HepG2 (cell line): Measurements from ENCODE around the gene C10orf67. TPM values are rescaled to one million over a fixed set of nuclear protein-coding genes. Genes with fewer than 3 reads are reported as not detected.
A peak's percentile ranks its signal among the peaks of the same experiment; 100 is the strongest.
"Not testable (repeated sequence)": the region's sequence is repeated elsewhere in the genome, so short reads cannot be mapped to it uniquely, and the experiment has no call there.

ENCODE experiments used
- ATAC-seq: fragments of 200-7000 bp; cut with Tn5 transposase; 3 replicates; pipeline ENCODE4 v1.9.1; 2020; ENCODE audit warnings: mild to moderate bottlenecking, moderate library complexity
- BruUV-seq: library from RNA; stranded (reverse); fragments of 400-500 nt; replicated peaks from 2 replicates; lab custom pipeline; 2021; lab: Mats Ljungman, UMichigan
- CTCF ChIA-PET: fragments of 300-600 bp; formaldehyde crosslinking; extraction: SDS; loops from one replicate; lab custom pipeline; 2021; ENCODE audit warnings: low total read pairs, inconsistent platforms, low intra/inter-chr PET ratio; lab: Yijun Ruan, JAX
- POLR2A ChIA-PET: fragments of 350-600 bp; sonication (Branson Sonifier 250); formaldehyde crosslinking; loops from one replicate; lab custom pipeline; 2020; ENCODE audit warnings: antibody characterized with exemption, inconsistent platforms; lab: Yijun Ruan, JAX
- DNase-seq: peaks from one replicate; pipeline ENCODE4 v3.0.0-alpha.2; 2015; ENCODE audit warnings: low spot score
- FAIRE-seq: peaks from 3 replicates; lab custom pipeline; 2011; peaks lifted over from hg19 to GRCh38; lab: Jason Lieb, UNC
- H2AFZ ChIP-seq: one replicate; pipeline ENCODE4 v1.6.1; 2011; ENCODE audit warnings: low read length, inconsistent platforms
- H3K27ac ChIP-seq: fragments of 300-600 bp; 3 replicates; pipeline ENCODE4 v1.8.0; 2011; ENCODE audit warnings: mixed run types, mild to moderate bottlenecking, mixed read lengths, low read length, inconsistent platforms; ENCODE audit not compliant: insufficient read depth; ENCODE audit errors: extremely low read length
- H3K27me3 ChIP-seq, 2 experiments: fragments of 200-600 bp in 1 of 2; 2 replicates in 1 of 2; 3 replicates in 1 of 2; pipeline versions ENCODE4 v1.6.0 to v1.8.0; 2011; ENCODE audit warnings: low read length in 2 of 2, mild to moderate bottlenecking in 2 of 2, moderate library complexity in 2 of 2, inconsistent platforms in 1 of 2; ENCODE audit not compliant: insufficient read depth in 2 of 2, control insufficient read depth in 1 of 2
- H3K36me3 ChIP-seq, 2 experiments: fragments of 200-600 bp in 1 of 2; replicated peaks in 1 of 2; 2 replicates in 1 of 2; 3 replicates in 1 of 2; pipeline versions ENCODE4 v1.5.1 to v1.8.0; 2011; ENCODE audit warnings: low read length in 2 of 2, inconsistent platforms in 1 of 2; ENCODE audit not compliant: insufficient read depth in 2 of 2, control insufficient read depth in 1 of 2
- H3K4me1 ChIP-seq: 2 replicates; pipeline ENCODE4 v1.5.1; 2012; ENCODE audit warnings: low read length, inconsistent platforms; ENCODE audit not compliant: insufficient read depth
- H3K4me2 ChIP-seq: 2 replicates; pipeline ENCODE4 v1.6.0; 2011; ENCODE audit warnings: low read depth, low read length, inconsistent platforms
- H3K4me3 ChIP-seq, 3 experiments: fragments of 200-600 bp in 1 of 3; sonication (generic), shearing (Covaris generic) in 1 of 3; replicated peaks in 1 of 3; 2 replicates each; pipeline ENCODE4 v1.5.1; 2011 to 2016; ENCODE audit warnings: low read length in 3 of 3, inconsistent platforms in 2 of 3, low read depth in 2 of 3, mild to moderate bottlenecking in 2 of 3, control low read depth in 1 of 3, mixed read lengths in 1 of 3; ENCODE audit not compliant: insufficient read depth in 1 of 3
- H3K79me2 ChIP-seq: one replicate; pipeline ENCODE4 v1.6.1; 2011; ENCODE audit warnings: low read length, inconsistent platforms; ENCODE audit not compliant: insufficient read depth
- H3K9ac ChIP-seq: 2 replicates; pipeline ENCODE4 v1.6.0; 2011; ENCODE audit warnings: mild to moderate bottlenecking, low read depth, low read length, inconsistent platforms; ENCODE audit not compliant: insufficient read depth
- H3K9me3 ChIP-seq: 2 replicates; pipeline ENCODE4 v1.5.1; 2012; ENCODE audit warnings: mild to moderate bottlenecking, low read length
- H4K20me1 ChIP-seq: 2 replicates; pipeline ENCODE4 v1.6.0; 2011; ENCODE audit warnings: inconsistent platforms, mild to moderate bottlenecking, low read length, moderate library complexity; ENCODE audit not compliant: insufficient read depth
- CEBPB ChIP-seq: IDR thresholded peaks from 2 replicates; pipeline ENCODE4 v1.6.1; 2011; ENCODE audit warnings: low read depth, low read length, improper control_type of control experiment, borderline replicate concordance
- NR2C2 ChIP-seq: sonication (generic); formaldehyde crosslinking; IDR thresholded peaks from 2 replicates; pipeline ENCODE4 v1.4.0; 2020; ENCODE audit warnings: missing genetic modification reagents, mild to moderate bottlenecking, moderate library complexity, borderline replicate concordance
- WGBS: methylation state at CpG from one replicate; pipeline ENCODE4 v1.1.6; 2017; ENCODE audit warnings: low lambda C conversion rate; 5-methylcytosine and 5-hydroxymethylcytosine counted together
- in situ Hi-C: cut with HindIII; loops from 2 replicates; pipeline ENCODE4 v1.10.0; 2017; ENCODE audit warnings: low pct_unique_long_range_greater_than_20kb; ENCODE audit not compliant: extremely low pct_ligation_motif_present
- intact Hi-C: fragments of 100-400 bp; cut with micrococcal nuclease; formaldehyde crosslinking; loops from one replicate; pipeline ENCODE4 v1.10.0; 2022; ENCODE audit not compliant: unreplicated experiment
- polyA plus RNA-seq, 8 experiments: library from polyadenylated mRNA; depleted of rRNA in 3 of 8; stranded (reverse) in 7 of 8; unstranded in 1 of 8; fragments of >200 nt; fragmentation: Illumina TruSeq in 4 of 8; extraction: Trizol in 4 of 8; gene quantifications; 2 replicates each; pipeline versions ENCODE4 v1.2.1 to v1.2.3, GENCODE V29; 2011 to 2016; ENCODE audit warnings: low read depth in 4 of 8, missing spikeins in 1 of 8, mixed read lengths in 1 of 8; ENCODE audit not compliant: insufficient read depth in 1 of 8
- total RNA-seq, 5 experiments: library from RNA; depleted of rRNA; stranded (reverse); fragments of >200 nt; fragmentation: Illumina TruSeq; extraction: Trizol; gene quantifications; 2 replicates each; pipeline ENCODE4 v1.2.3, GENCODE V29; 2016; ENCODE audit warnings: low read depth in 1 of 5

Gene C10orf67
- total and polyA plus RNA-seq, 2 of the 13 experiments (the other 11 are each of a cell fraction or from before 2014, with no cell fraction given): not detected

- Histone ChIP-seq H3K9ac (no peak overlapping the region), H3K9me3 (no peaks in the 10 kb centered on the region)
- ATAC-seq: no peak
- POLR2A ChIA-PET: no interaction called here
- TF ChIP-seq NR2C2 (CRISPR knock-in tag): no peak
- peak; percentile 64 for TF ChIP-seq CEBPB
- TF ChIP-seq, all 625 proteins: peak for 1
- intact Hi-C loops (no loop called here), in situ Hi-C loops (no loop called here)
- CTCF ChIA-PET: no interaction called here
- H3K79me2 ChIP-seq: no peaks in the 10 kb centered on the region
- peaks cover 20% of the 10 kb centered on the region for H3K4me1 ChIP-seq
- no peak overlapping the region for H2AFZ ChIP-seq
- no peak overlapping the region for H3K4me3 ChIP-seq
- 45% methylated on average over 3 of the region's 3 CpGs for WGBS
- H3K36me3 ChIP-seq: no peaks in the 10 kb centered on the region
- H3K4me2 ChIP-seq: no peak overlapping the region
- H3K27ac ChIP-seq: no peak overlapping the region
- no TSS peak for BruUV-seq
- no peaks in the 10 kb centered on the region; a peak in 1 of 5 replicates for H3K27me3 ChIP-seq
- FAIRE-seq: no peak
- no peaks in the 10 kb centered on the region for H4K20me1 ChIP-seq
- no peak for DNase-seq
Observed at GRCh38 chr10:23351926-23352519, 7.4 kb upstream of the C10orf67 start.

- peaks cover 31% of the 10 kb centered on the region for H3K4me1 ChIP-seq
- H3K4me2 ChIP-seq, H3K27ac ChIP-seq, H4K20me1 ChIP-seq, H3K9me3 ChIP-seq, H3K9ac ChIP-seq, POLR2A ChIA-PET, BruUV-seq, H3K4me3 ChIP-seq, H2AFZ ChIP-seq, FAIRE-seq, intact Hi-C loops, CTCF ChIA-PET, H3K36me3 ChIP-seq, in situ Hi-C loops, ATAC-seq, H3K27me3 ChIP-seq, H3K79me2 ChIP-seq, DNase-seq: not testable (repeated sequence)
- WGBS: 27% methylated on average over 1 of the region's 1 CpG
Observed at GRCh38 chr10:23350706-23351105, 6.1 kb upstream of the C10orf67 start.
